SIG-M5 treated with dmso at 0.1 percent for 504 hours (cell line): ENCODE data around the gene MCAM.

ENCODE experiments used
- DNase-seq: peaks from one replicate; lab custom pipeline; 2025; ENCODE audit not compliant: unreplicated experiment; lab: John Stamatoyannopoulos, UW

MCAM gene

GRCh38 chr11:119332111-119332765 lies 15.3 kb upstream of the MCAM start:
- no peak for DNase-seq

- DNase-seq, result no peak
These were observed 13.3 kb upstream of the MCAM start for GRCh38 chr11:119330237-119330636.

- DNase-seq, result no peak
These were observed 12.4 kb upstream of the MCAM start for GRCh38 chr11:119329320-119329719.

- no peak for DNase-seq
These were observed 7.3 kb upstream of the MCAM start for GRCh38 chr11:119324189-119324588.

GRCh38 chr11:119323532-119324033 lies 6.7 kb upstream of the MCAM start:
- DNase-seq, result peak; percentile 62

- DNase-seq, result no peak
These were observed 6.1 kb upstream of the MCAM start for GRCh38 chr11:119322921-119323531.

- DNase-seq, result peak; percentile 22
These were observed 5.4 kb upstream of the MCAM start for GRCh38 chr11:119322360-119322739.

- no peak for DNase-seq
These were observed 4.0 kb upstream of the MCAM start for GRCh38 chr11:119320776-119321524.

- DNase-seq, result no peak
These were observed 3.4 kb upstream of the MCAM start for GRCh38 chr11:119320240-119320775.

GRCh38 chr11:119319700-119320239 lies 2.8 kb upstream of the MCAM start:
- DNase-seq, result no peak

- no peak for DNase-seq
These were observed 2.3 kb upstream of the MCAM start for GRCh38 chr11:119319136-119319699.

GRCh38 chr11:119318240-119319135 lies 1.6 kb upstream of the MCAM start:
- DNase-seq, result no peak

- peak; percentile 5 for DNase-seq
These were observed 786 bp upstream of the MCAM start for GRCh38 chr11:119317592-119318239.

GRCh38 chr11:119316016-119316728 lies 758 bp downstream of the MCAM start:
- DNase-seq, result no peak

- DNase-seq, result no peak
These were observed 1.6 kb downstream of the MCAM start for GRCh38 chr11:119315131-119316015.

GRCh38 chr11:119314726-119315125 lies 2.2 kb downstream of the MCAM start:
- no peak for DNase-seq

- DNase-seq, result no peak
These were observed 6.3 kb downstream of the MCAM start for GRCh38 chr11:119310682-119311052.
